ENCODE results near the gene TAMALIN. TPM values are rescaled to one million over a fixed set of nuclear protein-coding genes. Genes with fewer than 3 reads are reported as not detected.

The TAMALIN gene
- total RNA-seq, 1 donor from 2014 or later = 15.5 TPM

DNA sequence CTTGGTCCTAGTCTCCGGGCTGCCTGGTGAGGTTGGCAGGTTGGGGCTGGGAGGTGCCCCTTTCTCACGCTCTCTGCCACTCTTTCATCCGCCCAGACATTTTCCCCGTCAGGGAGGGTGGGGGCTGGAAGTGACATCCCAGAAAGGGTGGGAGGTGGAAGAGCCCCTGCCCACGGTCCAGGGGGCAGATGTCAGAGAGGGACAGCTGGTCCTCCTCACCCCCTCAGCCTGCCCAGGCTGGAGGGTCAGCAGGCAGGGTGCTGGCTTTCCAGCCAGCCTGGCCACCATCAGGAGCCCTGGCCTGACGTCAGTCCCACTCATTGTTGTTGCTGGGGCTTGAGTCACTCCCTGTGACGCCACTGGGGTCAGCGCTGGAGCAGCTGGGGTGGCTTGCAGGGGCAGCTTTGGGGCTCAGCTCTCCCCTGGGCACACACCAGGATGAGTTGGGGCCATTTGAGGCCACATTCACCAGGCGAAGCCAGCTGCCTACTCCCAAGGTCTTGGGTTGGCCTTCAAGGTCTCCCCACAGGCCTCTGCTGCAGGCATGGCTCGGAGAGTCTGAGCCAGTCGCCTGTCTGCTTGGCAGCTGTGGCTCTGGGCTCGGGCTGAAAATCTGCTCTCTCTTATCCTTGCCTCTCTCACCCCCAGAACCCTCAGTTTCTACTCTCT lies 57.4 kb downstream of the TAMALIN start:
- TF ChIP-seq, protein P1, sequence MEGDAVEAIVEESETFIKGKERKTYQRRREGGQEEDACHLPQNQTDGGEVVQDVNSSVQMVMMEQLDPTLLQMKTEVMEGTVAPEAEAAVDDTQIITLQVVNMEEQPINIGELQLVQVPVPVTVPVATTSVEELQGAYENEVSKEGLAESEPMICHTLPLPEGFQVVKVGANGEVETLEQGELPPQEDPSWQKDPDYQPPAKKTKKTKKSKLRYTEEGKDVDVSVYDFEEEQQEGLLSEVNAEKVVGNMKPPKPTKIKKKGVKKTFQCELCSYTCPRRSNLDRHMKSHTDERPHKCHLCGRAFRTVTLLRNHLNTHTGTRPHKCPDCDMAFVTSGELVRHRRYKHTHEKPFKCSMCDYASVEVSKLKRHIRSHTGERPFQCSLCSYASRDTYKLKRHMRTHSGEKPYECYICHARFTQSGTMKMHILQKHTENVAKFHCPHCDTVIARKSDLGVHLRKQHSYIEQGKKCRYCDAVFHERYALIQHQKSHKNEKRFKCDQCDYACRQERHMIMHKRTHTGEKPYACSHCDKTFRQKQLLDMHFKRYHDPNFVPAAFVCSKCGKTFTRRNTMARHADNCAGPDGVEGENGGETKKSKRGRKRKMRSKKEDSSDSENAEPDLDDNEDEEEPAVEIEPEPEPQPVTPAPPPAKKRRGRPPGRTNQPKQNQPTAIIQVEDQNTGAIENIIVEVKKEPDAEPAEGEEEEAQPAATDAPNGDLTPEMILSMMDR (IDR thresholded peaks at IDR 0.05; ENCODE audit: unreplicated experiment) = no peak
- no peak for DNase-seq (ENCODE audit: low spot score, unreplicated experiment)
- Mint-ChIP-seq H3K27ac (no peak overlapping the region), H3K36me3 (ENCODE audit: insufficient read depth) (no peaks in the 10 kb centered on the region), H3K4me3 (ENCODE audit: low read depth) (no peak overlapping the region), H3K27me3 (peaks cover 23% of the 10 kb centered on the region), H3K4me1 (ENCODE audit: low read depth) (peaks cover 3% of the 10 kb centered on the region), H3K9me3 (ENCODE audit: low read depth) (no peaks in the 10 kb centered on the region)

Other genes with a start within 250 kb of the TAMALIN start
- gene FIGNL2, start 158.2 kb upstream of the TAMALIN start, total RNA-seq = 44.5 and 46.7 TPM in 2 replicates
- gene ANKRD33, start 118.8 kb upstream of the TAMALIN start, total RNA-seq = 0.14 and 0.44 TPM in 2 replicates
- gene ACVRL1, start 99.4 kb upstream of the TAMALIN start, total RNA-seq = 0.18 TPM in 1 of 2 replicates, not detected in the other
- gene ACVR1B, start 55.2 kb upstream of the TAMALIN start, total RNA-seq = 65.1 and 65.7 TPM in 2 replicates
- gene NR4A1, start 44.5 kb downstream of the TAMALIN start, total RNA-seq = 21.7 and 22.8 TPM in 2 replicates
- 23.5 and 26.4 TPM in 2 replicates for gene ATG101, start 63.0 kb downstream of the TAMALIN start, total RNA-seq
- not detected in 2 replicates for gene SMIM41, start 72.8 kb downstream of the TAMALIN start, total RNA-seq
- gene KRT80, start 185.1 kb downstream of the TAMALIN start, total RNA-seq = 0.07 and 0.20 TPM in 2 replicates
- gene KRT7, start 226.3 kb downstream of the TAMALIN start, total RNA-seq = 11.6 and 18.2 TPM in 2 replicates